ENCODE measurements around the gene CXCR6. TPM values are rescaled to one million over a fixed set of nuclear protein-coding genes. Genes with fewer than 3 reads are reported as not detected.

CXCR6 gene
- total RNA-seq, 1 donor from 2014 or later = 0.32 TPM

DNA sequence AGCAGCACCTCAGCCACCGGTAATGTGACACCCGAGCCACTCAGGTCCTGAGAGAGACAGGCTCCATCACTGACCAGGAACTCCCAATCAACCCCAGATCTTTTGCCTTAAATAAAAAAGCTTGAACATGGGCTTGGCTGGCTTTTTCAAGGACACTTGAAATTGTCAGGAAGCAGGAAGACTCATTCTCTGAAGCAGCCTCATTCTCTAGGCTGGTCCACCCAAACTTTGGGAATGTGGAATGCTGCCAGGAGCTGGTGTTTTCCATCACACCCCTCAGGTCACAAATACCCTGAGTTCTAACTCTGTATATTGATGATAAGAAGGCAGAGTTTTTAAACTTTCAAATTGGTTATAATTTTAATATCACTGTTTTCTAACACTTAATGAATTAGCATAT is 17.0 kb downstream of the CXCR6 start:
- no peak for DNase-seq (ENCODE audit: low spot score)
- intact Hi-C loops (cut with DNase I) = no loop called here

DNA sequence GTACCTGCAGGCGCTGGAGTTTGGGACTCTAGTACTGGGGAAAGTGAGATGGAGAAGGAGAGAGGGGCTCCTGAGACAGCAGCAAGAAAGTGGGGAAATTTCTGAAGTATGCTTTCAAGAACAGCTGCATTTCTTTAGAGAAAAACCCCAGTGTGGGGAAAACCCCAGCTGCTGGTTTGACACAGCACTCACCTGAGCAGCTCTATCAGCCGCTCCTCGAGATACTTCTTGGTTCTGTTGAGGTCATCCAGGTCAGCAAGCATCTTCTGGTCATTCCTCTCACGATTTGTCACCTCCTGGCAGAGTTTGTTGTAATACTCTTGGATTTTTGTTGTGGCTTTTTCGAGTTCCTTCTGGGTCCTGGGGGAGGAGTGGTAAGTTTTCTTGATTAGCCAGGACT is 18.8 kb downstream of the CXCR6 start:
- DNase-seq (ENCODE audit: low spot score) = no peak
- intact Hi-C loops (cut with DNase I) = no loop called here

GRCh38 chr3:45964139-45964538 is 20.9 kb downstream of the CXCR6 start:
- intact Hi-C loops (cut with DNase I) = no loop called here
- no peak for DNase-seq (ENCODE audit: low spot score)

- intact Hi-C loops (cut with DNase I) = no loop called here
These were observed 22.0 kb downstream of the CXCR6 start for GRCh38 chr3:45965253-45965652.

GRCh38 chr3:45965653-45966052 is 22.4 kb downstream of the CXCR6 start:
- no peak for DNase-seq (ENCODE audit: low spot score)
- intact Hi-C loops (cut with DNase I) = no loop called here

More at GRCh38 chr3:45965253-45965652, 22.0 kb downstream of the CXCR6 start:
- DNase-seq (ENCODE audit: low spot score) = no peak

DNA sequence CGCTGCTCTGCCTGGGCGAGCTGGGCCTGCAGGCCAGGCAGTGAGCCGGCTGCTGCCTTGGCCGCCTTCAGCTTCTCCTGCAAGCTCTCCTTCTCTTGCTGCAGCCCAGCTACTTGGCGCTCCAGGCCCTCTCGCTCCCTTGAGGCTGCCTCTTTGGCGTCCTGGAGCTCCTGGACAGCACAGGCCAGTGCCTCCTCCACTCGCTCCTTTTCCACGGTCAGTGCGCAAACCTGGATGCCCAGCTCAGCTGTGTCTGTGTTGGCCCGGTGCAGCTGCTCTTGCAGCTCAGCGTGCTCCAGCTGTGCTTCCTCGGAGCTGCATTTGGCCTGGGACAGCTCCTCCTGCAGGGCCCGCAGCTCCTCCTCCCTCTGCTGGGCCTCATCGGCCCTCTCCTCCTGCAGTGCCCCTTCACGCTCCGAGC is 23.1 kb downstream of the CXCR6 start:
- intact Hi-C loops (cut with DNase I) = no loop called here
- DNase-seq (ENCODE audit: low spot score) = no peak

DNA sequence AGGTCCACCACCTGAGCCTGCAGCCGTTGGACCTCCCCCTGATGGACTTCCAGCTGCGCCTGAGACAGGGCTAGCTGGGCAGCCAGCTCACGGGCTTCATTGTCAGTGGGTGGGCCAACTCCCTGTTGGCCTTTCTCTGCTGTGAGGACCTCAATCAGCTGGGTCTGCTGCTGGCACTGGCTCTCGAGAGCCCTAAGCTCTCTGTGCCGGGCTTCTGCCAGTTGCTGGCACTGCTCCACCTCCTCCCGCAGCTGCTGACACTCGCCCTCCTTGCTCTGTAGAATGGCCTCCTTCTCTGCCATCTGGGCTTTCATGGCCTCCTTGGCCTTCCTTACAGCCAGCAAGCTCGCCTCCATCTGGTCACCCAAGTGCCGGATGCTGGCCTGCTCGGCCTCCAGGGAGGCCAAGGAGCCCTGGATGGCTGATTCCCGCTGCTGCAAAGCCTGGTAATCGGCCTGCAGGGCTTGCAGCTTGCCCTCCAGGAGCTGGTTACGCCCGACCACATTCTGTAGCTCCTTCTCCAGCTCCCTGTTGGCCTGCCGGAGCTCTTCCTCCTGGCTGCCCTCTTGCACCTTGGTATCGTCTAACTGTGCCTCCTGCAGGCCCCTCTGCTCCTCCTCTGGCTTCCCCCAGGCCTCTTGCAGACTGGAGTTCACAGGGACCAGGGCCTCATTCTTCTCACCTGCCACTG is 23.8 kb downstream of the CXCR6 start:
- intact Hi-C loops (cut with DNase I) = no loop called here
- DNase-seq (ENCODE audit: low spot score) = no peak

- intact Hi-C loops (cut with DNase I) = no loop called here
- DNase-seq (ENCODE audit: low spot score) = no peak
These were observed 24.5 kb downstream of the CXCR6 start for GRCh38 chr3:45967724-45968123.

DNA sequence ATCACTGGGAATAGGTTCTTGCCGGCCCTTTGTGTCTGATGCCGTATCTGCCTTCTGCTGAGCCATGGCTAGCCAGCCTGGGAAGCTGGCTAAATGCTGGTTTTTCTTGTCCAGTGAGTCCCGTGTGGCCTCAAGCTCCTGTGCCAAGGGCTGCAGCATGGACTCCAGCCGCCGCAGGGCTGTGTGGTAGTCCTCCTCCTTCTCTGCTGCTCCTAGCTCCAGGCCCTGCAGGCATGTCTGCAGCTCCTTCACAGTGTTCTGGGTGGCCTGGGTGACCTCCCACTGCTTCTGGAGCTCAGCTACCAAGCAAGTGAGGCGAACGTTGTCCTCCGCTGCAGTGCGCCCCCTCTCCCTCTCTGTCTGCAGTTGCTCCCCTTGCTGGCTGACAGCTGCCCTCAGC is 24.9 kb downstream of the CXCR6 start:
- DNase-seq (ENCODE audit: low spot score) = no peak
- intact Hi-C loops (cut with DNase I) = no loop called here

DNA sequence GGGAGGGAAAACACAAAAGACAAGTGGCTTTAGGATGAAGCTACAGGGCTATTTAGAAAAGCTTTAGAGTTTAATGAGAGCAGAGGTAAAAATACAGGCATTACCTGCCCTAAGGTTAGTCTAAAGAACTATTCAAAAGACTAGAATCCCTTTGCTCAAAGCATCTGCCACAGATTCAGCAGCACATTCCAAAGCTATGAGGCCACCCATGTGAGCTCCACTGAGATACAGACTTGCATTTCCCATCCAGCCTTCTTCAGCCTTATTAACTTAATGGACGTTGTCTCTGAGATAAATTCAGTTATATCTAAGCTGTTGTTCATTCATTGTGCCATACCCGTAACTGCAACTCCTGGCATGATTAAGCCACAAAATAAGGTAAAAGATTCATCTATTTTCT is 25.4 kb downstream of the CXCR6 start:
- DNase-seq (ENCODE audit: low spot score) = no peak
- intact Hi-C loops (cut with DNase I) = no loop called here

DNA sequence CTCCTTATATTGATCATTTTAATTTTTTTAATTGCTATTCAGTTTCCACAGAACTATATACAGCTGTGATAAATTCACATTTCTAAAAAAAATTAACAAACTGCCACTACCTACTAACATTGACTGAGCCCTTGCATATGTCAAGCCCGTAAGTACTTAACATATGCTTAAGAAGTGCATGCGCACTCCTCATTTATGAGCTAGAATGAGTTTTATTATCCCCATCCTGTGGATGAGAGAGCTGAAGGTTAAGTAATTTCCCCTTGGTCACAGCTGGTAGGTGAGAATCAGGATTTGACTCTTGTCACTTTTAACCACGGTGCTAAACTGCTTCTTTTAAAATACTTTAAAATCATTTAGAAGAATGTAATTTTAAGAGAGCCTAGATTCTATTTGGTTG is 25.9 kb downstream of the CXCR6 start:
- DNase-seq (ENCODE audit: low spot score) = no peak
- intact Hi-C loops (cut with DNase I) = no loop called here

GRCh38 chr3:45969953-45970352 is 26.7 kb downstream of the CXCR6 start:
- intact Hi-C loops (cut with DNase I) = no loop called here

DNA sequence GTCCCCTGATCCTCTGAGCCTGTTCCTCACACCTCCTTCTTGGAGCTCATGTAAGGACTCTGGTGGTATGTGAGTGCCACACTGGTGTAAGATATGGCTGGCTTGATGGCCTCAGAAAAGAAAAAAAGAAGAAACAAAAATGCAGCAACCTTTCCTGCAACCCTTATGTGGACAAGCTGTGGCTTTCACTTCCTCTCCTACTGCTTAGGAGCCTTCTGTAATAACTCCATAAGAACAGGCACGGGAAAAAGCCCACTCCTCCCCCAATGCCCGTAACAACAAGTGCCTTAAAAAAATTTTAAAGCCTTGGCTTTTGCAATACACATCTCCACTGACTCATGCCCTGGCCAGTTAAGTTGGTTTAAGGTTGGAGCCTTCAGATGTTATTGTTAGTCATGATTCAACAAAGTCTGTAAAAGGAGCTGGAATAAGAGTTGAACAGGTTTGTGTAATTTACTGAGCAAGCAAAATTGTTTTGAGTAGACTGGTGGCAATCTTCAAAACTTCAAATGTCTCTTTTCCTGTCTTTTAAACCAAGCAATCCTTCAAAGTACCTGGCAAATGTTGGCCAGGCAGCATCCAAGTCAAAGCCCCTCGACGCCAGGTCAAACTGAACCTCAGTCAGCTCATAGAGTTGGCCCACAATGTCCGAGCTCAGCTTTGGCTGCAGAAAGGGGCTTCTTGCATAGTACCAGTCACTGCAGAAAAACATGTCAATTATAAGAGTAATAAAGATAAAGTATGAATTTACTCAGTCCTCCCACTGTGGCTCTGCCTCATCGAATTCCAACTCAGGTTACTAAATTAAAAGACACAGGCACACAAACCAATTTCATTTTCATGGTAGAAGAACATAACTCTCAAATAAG is 29.5 kb downstream of the CXCR6 start:
- intact Hi-C loops (cut with DNase I) = no loop called here
- no peak for DNase-seq (ENCODE audit: low spot score)

More at GRCh38 chr3:45969953-45970352, 26.7 kb downstream of the CXCR6 start:
- no peak for DNase-seq (ENCODE audit: low spot score)

DNA sequence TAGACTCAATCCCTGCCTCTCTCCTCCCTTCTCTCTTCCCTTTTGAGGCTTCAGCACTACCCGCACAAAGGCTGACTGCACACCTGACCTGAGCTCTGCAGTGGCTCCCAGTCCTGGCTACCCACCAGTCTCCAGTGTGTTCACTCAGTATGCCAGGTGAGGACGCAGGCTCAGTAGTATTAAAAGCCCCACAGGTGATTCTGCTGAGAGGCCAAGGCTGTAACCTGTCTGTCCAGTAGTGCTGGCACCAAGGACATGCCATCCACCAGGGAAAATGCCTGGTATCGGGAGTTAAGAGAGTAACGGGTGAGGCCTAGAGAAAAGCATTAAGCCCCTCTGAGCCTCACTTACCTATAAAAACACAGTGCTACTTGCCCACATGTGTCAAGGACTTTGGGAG is 31.4 kb downstream of the CXCR6 start:
- intact Hi-C loops (cut with DNase I) = no loop called here
- DNase-seq (ENCODE audit: low spot score) = no peak

- DNase-seq (ENCODE audit: low spot score) = no peak
- intact Hi-C loops (cut with DNase I) = no loop called here
These were observed 32.4 kb downstream of the CXCR6 start for GRCh38 chr3:45975686-45976085.

DNA sequence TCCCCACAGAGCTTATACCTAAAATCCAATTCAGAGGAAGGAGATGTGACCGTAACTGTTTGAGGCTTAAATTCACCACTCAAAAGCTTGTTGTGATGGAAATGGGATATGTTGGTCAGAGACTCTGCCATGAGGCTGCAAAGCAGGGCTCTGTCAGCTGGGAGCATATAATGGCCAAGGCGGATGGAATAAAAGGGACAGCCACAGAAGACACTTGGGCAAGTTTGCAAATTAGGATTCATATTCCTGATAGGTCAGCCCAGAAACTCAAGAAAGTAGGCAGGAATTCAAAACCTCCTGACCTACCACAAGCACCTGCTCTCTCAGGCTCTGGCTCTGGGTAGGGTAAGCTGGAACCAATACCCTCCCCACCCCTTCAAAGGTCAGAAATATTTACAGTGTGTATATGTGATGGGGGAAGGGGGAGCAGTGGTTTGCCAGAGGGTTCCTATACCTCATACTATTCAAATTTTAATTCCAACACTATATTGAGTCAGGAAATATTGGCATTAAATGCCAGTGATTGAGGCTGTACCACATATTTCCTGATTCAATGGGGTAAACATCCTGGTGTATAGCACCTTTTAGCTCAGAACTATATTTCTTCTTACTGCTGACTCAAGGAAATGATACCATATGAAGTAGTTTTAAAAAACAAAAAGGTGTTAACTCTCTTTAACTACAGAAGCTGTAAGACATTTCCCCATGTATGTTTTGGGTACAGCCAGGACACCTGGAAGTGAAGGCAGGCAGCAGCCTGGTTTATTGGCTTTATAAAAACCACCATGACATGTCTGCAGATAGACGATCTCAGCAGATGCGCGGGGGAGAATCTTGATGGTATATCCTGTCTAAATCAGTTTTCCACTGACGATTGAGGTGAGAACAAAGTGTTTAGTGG is 33.2 kb downstream of the CXCR6 start:
- intact Hi-C loops (cut with DNase I) = no loop called here
- no peak for DNase-seq (ENCODE audit: low spot score)

- no peak for DNase-seq (ENCODE audit: low spot score)
- intact Hi-C loops (cut with DNase I) = no loop called here
These were observed 34.9 kb downstream of the CXCR6 start for GRCh38 chr3:45978006-45978761.

DNA sequence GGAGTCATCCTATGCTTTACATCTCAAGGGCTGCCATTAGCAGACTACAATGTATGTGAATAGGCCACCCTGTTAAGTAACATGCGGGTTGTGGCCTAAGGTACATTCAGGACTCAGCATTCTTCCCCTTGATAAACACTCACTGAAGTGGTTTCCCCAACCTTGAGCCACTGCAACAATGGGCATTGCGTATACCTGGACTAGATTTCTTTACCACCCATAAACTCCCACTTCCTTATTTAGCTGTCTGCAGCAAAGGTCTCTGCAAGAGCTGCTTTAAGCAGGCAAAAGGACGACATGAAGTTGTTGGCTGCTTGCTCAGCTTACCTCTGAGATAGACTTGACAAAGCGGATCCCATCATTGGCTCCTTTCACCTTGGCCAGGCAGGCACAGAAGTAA is 36.1 kb downstream of the CXCR6 start:
- intact Hi-C loops (cut with DNase I) = no loop called here

DNA sequence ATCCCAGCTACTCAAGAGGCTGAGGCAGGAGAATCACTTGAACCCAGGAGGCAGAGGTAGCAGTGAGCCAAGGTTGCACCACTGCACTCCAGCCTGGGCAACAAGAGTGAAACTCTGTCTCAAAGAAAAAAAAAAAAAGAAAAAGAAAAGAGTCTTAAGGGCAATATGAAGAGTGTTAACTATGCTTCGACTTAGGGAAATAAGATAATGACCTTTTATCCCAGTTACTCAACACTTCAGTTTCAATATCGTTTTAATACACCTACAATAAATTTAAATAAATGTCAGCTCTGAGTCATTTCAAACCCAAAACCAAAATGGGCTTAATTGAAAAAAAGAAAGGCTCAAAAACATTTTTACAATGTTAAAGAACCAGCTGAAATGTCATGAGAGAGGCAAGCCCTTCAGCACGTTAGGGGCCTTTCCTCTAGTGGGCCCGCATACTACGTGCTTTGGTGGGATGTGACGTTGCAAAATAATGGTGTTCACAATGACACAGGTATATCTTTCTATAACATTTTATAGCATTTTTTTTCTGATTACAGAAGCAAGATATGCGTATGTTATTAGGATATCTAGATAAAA is 37.1 kb downstream of the CXCR6 start:
- intact Hi-C loops (cut with DNase I) = no loop called here
- DNase-seq (ENCODE audit: low spot score) = no peak

More for the DNA sequence above, 36.1 kb downstream of the CXCR6 start:
- no peak for DNase-seq (ENCODE audit: low spot score)
